Stimulated activated CD4-positive, alpha-beta T cell treated with anti-CD3 and anti-CD28 coated beads, Interleukin-12 subunit alpha, Interleukin-12 subunit beta, amount 100 ng/mL, for 24 hours (primary cell): ENCODE measurements around the gene ST8SIA6.
"Not testable (repeated sequence)": the region's sequence is repeated elsewhere in the genome, so short reads cannot be mapped to it uniquely, and the experiment has no call there.

Experiments used
- DNase-seq, 2 experiments: peaks; one replicate each; pipeline ENCODE4 v3.0.0-alpha.2; 2020; ENCODE audit warnings: low read depth in 2 of 2

Gene ST8SIA6

DNA sequence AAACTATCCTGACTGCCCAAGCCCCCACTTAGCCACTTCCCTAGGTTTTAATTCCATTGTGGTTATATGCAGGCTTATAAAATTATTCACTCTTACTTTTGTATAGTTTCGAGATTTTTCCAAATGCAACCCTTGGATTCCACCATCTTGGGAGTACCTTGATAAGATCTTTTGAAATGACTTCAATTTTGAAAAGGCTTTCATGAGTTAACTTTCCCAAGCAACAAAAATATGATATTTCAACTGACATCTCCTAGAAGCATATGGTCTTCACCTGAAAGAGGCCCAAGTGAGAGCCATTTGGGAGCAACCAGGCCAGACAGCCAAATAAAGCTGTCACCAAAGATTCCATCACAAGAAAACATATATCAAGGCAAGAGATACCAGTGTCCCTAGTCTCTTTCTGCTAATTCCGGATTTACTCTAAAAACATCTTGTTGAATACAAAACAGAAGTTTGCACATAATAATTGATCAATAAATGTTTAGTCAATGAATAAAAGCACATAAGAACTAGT is 1.7 kb upstream of the ST8SIA6 start:
- DNase-seq: no peak

DNA sequence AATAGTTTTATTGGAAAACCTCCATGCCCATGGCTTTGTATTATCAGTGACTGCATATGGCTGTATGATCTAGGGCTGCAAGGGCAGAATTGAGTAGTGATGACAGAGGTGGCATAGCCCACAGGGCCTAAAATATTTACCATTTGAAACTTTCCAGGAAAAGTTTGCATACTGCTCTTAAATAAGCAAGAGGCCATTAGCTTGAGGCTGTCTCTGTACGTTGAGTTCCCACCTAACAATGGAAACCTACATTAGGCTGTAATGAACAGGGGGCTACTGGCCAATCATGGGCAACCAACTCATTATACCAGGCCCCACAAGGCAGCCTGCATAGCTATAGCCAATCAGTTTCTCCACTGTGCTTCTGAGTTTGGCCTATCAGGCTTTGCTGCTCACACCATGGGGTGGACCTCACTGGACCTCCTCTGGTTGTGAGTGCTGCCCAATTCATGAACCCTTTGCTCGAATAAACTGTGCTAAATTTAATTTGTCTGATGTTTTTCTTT is 673 bp upstream of the ST8SIA6 start:
- no peak for DNase-seq

DNA sequence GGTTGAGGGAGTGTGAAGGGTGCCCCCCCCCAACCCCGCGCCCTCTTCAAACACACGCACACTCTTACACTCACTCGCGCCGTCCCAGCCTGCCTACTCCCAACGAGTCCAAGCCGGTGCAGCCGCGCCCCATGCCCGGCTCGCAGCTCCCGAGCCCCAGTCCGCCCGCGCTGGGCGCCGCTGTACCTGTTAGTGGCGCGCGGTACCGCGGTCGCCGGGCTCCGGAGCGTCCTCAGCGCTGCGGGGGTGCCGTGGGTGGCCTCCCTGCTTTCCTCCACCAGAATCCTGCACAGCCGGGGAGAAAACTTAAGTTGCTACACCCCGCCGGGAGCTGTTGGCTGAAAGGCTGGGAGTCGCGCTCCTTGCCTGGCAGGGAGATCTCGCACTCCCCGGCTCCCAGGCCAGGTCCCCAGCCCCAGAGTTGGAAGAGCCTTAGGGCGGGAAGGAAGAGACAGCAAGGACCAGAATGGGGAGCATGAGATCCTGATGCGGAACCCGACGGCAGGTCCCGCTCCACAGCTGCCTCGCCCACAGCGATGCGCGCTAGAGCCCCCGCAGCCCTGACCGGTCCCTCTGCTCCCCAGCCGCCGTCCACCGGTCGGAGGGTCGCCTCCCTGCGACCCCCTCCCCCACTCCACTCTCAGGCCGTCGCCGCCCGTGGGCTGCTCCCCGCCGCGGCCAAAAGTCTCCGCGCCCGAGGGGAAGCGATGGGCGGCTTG is 863 bp downstream of the ST8SIA6 start:
- peak in 1 of 2 experiments; percentile 23 for DNase-seq

DNA sequence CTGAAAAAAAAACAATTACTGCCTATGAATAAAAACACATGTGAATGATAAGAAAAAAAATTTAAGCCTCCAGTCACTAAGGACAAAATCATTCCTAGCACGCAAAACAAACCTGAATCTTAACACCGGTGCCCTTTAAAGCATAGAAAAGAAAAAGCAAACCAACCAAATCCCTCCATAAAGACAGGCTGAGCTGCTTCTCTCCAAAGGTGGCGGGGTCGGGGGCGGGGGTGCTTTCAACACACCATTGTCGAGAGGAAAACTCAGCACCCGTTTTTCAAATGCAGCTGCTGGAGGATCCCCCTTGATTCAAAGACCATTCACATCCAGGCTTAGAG is 1.4 kb downstream of the ST8SIA6 start:
- no peak for DNase-seq

DNA sequence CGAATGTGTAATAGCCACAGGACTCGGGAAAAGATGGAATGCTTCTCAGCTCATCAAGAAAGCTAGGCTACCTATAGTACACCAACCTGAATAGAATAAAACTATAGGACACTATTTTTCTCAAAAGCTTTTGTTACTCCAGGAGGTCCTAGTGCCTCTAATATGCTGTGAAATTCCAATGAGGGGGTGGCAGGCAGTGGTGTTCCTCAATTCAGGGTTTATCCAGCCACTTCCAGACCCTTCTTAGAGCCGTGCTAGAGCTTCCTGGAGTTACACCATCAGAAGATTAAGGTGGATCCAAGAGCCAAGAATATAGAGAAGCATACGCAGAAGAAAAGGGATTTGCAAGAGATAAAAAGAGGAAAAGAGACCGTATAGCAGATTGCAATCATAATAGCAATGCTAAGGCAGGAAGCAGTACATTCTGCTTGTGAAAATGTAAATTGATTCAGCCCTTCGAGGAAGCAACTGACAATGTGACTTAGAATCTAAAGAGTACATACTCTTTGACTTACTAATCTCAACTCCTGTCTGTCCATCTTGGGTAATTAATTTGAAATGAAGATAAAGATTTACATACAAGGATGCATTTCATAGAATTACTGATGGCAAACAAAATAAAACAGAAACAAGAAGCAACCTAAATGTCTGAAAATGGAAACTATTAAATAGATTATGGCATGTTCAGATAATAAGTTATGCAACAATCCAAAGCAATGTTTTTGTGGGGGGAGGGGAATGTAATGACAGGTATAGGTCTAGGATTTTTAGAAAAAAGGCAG is 2.1 kb downstream of the ST8SIA6 start:
- no peak for DNase-seq

DNA sequence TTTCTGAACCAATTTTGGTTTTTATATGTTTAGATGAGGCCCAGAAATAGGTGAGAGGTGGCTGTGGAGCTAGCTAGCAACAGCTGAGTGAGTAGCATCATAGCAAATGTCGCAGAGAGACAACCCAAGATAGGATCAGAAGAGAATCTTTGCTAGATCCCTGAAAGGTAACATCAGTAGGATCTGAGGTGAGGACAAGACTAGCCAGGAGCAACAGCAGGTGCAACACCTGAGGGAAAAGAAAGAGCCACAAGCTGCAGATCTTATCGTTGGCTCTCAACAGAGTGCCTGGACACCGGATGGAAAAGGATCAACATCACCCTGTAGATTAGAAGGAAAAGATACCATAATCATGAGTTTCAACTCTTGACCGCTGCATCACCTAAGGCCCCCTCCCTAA is 4.4 kb downstream of the ST8SIA6 start:
- no peak for DNase-seq

DNA sequence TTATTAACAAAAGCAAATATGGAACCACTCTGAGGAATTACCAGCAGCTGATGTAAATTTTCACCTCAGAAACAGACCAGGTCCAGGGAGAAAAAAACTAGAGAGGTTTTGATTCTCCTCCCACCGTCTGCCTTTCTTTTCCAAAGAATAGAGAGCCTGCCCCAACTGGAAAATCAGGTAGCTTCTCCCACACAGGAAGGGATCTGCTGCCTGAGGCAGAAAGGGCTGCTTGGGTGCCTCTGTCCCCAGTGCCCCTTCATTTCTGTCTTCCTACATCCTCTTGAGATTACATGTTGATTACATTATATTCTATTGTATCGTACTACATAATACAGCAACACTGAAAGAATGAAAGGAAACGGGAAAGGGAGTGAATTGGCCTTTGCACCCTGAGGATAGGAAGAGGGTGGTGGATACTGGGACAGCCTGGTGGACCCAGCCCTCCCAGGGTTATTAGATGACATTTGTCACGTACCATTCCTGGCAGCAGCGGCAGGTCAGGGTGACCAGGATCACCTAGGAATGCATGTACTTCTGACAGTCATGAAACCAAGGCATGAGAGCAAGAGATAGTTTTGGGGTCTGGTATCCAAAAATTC is 8.9 kb downstream of the ST8SIA6 start:
- DNase-seq: no peak

DNA sequence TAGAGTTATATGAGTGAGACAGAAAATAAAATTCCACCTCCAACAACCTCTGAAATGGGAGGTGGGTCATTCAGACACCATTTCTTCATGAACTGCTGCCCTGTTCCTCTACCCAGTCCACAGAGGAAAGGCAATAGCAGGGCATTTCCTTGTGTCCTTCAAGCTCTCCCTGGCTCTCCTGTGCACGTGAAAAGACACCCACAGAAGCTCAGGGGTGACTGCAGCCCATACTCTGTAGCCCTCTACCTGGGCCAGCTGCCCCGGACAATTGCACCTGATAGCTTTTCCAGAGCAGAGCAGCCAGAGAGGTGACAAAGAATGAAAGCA is 10.0 kb downstream of the ST8SIA6 start:
- DNase-seq: no peak

DNA sequence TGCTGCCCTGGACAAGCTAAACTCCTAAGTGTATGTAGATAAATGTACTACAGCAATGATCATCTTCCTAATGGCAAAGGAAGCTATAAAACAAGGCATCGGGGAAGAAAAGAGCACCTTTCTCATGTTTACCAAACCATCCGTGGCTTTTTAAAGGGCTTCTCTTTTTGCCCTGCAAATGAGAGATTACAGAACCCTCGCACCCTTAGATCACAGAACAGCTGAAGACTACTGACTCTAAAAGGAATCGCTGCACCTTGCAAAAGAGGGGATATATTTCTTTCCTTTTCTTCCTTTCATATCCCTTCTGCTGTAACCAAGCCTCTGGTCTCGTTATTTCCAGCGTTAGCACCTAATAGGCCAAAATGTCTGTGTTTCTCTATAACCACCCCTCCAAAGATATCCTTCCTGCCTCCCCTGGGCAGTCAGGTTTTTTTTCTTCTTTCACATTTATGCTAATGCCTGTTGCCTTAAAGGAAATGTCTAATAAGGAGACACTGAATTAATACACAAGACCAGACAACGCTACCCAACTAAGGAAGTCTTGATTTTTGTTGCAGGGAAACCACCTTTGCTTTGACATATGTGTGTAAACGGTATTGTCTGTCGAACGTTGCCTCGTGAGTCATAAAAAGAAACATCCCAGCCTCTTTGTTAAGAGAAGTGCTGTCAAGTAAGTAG is 10.5 kb downstream of the ST8SIA6 start:
- no peak for DNase-seq

DNA sequence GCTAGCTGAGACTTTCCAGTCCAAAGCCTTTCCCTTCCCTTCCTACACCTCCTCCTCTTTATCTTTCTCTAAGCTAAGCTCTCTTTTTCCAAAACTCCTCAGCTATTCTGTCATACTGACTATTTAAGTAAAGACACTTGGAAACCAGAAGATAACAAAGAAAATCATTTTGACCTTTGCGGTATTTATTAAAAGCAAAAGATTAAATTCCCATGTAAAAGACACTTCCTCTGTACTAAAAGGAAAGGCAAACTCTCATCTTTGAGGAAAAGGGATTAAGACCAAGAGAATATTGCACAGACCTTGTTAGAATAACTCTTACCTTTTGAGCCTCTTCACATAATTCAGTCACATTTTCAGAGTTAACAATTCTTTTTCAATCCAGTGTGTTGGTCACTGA is 15.8 kb downstream of the ST8SIA6 start:
- DNase-seq: no peak

DNA sequence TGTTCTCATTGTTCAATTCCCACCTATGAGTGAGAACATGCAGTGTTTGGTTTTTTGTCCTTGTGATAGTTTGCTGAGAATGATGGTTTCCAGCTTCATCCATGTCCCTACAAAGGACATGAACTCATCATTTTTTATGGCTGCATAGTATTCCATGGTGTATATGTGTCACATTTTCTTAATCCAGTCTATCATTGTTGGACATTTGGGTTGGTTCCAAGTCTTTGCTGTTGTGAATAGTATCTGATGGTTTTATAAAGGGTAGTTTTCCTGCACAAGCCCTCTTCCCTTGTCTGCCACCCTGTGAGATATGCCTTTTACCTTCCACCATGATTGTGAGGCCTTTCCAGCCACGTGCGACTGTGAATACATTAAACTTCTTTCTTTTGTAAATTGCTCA is 17.8 kb downstream of the ST8SIA6 start:
- DNase-seq: not testable (repeated sequence)

DNA sequence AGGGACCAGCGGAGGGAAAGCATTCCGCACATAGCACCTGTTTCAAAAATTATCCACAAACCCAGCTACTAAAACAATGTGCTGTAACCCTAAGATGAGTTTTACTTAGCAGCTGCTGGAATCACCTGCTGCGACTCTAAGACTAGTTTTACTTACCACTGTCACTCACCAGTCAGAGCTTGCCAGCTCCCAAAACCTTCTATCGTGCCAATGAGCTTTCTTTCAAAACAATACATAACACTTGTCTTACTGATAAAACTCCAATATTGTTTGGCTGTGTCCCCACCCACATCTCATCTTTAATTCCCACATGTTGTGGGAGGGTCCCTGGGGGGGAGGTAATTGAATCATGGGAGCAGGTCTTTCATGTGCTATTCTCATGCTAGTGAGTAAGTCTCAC is 18.4 kb downstream of the ST8SIA6 start:
- DNase-seq: no peak

DNA sequence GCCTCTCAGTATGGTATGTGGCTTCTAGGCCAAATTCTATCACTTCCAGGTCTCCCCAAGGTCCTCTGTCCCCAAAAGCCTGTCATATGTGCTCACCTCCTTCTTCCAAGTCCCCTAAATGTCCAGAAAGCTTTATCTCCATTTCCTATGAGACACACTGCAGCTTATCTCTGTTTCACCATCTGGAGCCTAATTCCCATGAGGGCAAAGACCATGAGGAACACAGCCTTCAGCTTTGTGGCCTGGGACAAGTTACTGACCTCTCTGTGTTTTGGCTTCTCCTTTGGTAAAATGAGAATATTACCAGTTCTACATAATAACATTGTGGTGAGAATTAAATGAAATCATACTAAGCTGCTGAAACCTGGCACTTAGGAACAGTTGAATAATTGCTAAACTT is 19.2 kb downstream of the ST8SIA6 start:
- DNase-seq: no peak

DNA sequence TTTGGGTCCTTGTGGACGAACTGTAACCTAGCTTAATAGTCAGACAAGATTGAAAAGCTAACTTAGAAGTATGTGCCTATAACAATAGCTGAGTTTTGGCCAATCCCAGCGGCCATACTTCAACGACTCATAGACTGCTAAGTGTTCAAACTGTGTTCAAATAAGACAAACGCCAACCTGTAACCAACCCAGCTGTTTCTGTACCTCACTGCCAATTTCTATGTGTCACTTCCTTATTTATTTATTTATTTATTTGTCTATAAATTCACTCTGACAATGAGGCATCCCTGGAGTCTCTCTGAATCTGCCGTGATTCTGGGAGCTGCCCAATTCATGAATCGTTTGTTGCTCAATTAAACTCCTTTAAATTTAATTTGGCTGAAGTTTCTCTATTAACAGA is 21.7 kb downstream of the ST8SIA6 start:
- DNase-seq: no peak

DNA sequence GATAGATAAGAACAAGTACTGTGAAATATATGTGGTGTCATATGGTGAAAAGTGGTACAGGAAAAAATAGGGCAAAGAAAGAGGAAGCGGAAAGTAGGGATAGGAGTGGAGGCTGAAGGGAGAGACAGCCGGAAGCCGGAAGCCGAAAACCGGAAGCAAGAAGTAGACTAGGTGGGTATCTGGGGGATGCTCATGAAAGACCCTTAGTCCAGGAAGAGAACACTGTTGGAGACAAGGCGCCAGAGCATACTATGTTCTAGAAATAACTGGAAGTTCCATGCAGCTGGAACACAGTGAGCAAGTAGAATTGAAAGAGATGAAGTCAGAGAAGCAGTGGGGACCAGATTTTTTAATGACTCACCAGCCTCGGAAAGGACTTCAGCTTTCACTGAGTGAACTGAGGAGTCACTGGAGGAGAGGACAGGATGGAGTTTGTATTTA is 22.5 kb downstream of the ST8SIA6 start:
- no peak for DNase-seq

DNA sequence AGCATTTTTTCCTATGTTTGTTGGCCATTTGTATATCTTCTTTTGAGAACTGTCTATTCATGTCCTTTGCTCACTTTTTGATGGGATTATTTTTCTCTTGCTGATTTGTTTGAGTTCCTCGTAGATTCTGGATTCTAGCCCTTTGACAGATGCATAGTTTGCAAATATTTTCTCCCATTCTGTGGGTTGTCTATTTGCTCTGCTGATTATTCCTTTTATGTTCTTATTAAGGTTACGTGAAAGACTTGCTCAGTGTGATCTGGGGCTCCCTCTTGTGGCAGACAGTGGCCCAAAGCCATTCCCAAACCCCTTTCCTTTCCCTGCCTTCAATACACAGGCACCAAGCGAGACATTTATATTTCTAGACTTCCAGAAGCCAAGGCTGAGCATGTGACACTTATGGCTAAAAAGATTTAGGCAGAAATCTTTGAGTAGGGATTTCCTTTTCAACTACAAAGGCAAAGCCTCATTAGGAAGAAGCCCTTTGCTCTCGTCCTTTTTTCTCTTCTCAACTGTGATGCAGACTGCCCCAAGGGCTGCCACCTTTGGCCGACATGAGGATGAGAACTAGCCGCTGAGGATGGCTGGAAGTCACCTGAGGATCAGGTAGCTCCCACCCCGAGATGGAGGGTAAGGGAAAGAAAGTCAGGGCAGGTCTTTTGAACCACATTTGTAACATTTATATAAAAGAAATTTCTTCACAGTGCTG is 23.6 kb downstream of the ST8SIA6 start:
- DNase-seq: peak in 1 of 2 experiments; percentile 56

DNA sequence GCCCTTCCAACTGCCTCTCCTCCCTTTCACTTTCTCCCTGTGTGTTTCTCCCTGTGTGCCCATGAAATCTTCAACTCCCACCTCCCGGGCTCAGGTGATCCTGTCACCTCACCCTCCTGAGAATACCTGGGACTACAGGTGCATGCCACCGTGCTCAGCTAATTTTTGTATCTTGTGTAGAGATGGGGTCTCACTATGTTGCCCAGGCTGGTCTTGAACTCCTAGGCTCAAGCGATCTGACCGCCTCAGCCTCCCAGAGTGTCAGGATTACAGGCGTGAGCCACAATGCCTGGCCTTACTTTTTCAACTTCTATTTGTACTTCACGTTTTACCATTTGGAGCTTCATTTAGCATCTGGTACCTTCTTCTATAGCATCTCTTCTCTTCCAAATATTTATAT is 24.9 kb downstream of the ST8SIA6 start:
- no peak for DNase-seq

DNA sequence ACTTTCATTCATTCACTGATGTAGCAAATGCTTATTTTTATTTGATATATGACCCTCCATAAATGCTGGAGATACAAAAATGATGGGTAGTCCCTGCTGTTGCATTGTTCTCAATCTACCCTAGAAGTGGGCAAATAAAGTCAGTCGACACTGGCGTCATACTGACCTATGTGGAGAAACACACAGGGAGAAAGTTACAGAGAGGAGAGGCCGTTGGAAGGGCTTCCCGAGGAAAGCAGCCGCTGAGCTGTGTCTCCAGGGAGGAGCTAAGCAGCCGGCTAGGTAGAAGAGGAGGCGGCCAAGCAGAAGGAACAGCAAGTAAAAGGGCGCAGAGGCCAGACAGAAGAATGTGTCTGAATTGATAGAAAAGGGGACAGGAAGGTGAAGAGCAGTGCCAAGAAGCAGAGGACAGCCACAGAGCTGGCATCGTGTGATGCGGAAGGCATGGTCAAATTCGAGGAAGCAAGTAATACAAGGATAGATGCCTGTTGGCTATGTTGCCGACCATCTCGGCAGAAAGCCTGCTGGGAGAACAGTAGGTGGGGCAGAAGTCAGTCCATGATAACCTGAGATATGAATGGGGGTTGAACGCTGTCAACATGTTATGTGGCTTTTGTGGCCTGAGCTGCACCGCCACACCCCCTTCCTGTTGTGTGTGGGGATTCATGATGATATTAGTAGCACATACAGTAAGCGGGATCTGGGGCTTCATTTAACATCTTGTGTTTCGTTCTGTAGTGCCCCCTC is 25.9 kb downstream of the ST8SIA6 start:
- DNase-seq: peak in 1 of 2 experiments; percentile 47

DNA sequence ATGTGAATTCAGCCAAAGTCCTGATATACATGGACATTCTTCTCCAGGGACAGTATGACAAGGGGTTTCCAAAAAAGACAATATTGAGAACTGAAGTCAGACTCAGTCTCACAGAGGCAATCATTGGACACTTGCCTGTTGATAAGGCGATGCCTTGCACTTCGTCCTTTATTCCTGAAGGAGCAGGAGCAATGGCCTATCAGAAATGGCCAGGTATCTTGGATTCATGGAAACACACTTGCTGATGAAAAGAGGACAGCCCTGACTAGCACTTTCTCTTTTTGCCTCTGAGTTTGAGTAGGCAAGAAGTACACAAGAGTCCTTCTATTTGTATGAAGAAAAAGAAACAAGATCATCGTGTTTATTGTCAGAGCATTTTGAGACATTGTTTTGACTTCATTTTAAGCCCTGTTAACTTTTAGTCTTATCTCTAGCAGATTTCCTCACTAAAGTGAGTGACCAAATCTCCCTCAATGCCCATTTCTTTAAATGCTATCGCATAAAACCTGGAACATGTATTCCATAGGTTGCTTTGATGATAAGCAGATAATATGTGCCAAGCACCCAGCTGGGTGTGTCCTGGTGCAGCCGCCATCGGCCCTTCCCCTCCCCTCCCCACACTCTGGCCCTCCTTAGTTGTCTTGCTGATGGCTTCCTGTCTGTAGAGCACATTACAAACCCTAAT is 26.6 kb downstream of the ST8SIA6 start:
- no peak for DNase-seq

DNA sequence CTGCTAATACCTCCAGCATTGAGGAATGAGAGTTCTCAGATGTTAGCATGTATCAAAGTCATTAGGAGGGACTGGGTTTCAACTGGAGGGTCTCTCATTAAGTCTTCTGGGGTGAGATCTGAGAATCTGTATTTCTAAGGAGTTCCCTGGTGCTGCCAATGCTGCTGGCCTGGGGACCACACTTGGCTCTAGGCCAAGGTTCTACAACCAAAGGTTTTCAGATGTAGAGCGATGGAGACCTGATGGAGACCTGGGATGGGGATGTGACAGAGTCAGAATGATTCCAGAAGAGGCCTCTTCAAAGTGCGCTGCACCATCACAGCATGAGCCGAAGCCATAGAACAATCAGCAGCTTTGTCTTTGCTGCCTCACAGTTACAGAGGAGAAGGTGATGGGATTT is 27.2 kb downstream of the ST8SIA6 start:
- DNase-seq: no peak
